GM23248 (cell line): Measurements from ENCODE around the gene ZBTB16. TPM values are rescaled to one million over a fixed set of nuclear protein-coding genes. Genes with fewer than 3 reads are reported as not detected.

Experiments
- DNase-seq: peaks from one replicate; pipeline ENCODE4 v3.0.0-alpha.2; 2015
- H2AFZ ChIP-seq: fragments of 200-600 bp; sonication (generic); 2 replicates; pipeline ENCODE4 v1.6.1; 2016; ENCODE audit warnings: antibody characterized with exemption
- H3F3A ChIP-seq: fragments of 200-600 bp; sonication (generic); 2 replicates; pipeline ENCODE4 v1.6.1; 2016; ENCODE audit warnings: mild to moderate bottlenecking, antibody characterized with exemption, mixed run types; ENCODE audit not compliant: insufficient read depth
- H3K27ac ChIP-seq: fragments of 200-600 bp; sonication (generic); 2 replicates; pipeline ENCODE4 v1.5.1; 2016; ENCODE audit warnings: mild to moderate bottlenecking
- H3K27me3 ChIP-seq: fragments of 200-600 bp; sonication (generic); replicated peaks from 2 replicates; pipeline ENCODE4 v1.6.1; 2016; ENCODE audit warnings: mild to moderate bottlenecking; ENCODE audit not compliant: insufficient read depth
- H3K36me3 ChIP-seq: fragments of 200-600 bp; sonication (generic); 2 replicates; pipeline ENCODE4 v1.6.1; 2016; ENCODE audit warnings: low read depth, mild to moderate bottlenecking
- H3K4me1 ChIP-seq: fragments of 200-600 bp; sonication (generic); 2 replicates; pipeline ENCODE4 v1.6.1; 2016; ENCODE audit warnings: mild to moderate bottlenecking; ENCODE audit not compliant: insufficient read depth
- H3K4me2 ChIP-seq: fragments of 200-600 bp; sonication (generic); one replicate; pipeline ENCODE4 v1.6.1; 2016; ENCODE audit warnings: mild to moderate bottlenecking; ENCODE audit not compliant: unreplicated experiment
- H3K4me3 ChIP-seq: fragments of 200-600 bp; sonication (generic); 2 replicates; pipeline ENCODE4 v1.5.1; 2016; ENCODE audit warnings: mild to moderate bottlenecking
- H3K79me2 ChIP-seq: fragments of 200-600 bp; sonication (generic); 2 replicates; pipeline ENCODE4 v1.6.1; 2016; ENCODE audit warnings: mild to moderate bottlenecking; ENCODE audit not compliant: insufficient read depth
- H3K9ac ChIP-seq: fragments of 200-600 bp; sonication (generic); 2 replicates; pipeline ENCODE4 v1.6.1; 2016; ENCODE audit warnings: mild to moderate bottlenecking
- H3K9me2 ChIP-seq: fragments of 200-600 bp; sonication (generic); 2 replicates; pipeline ENCODE4 v1.6.1; 2016; ENCODE audit warnings: mixed run types, mild to moderate bottlenecking, moderate library complexity; ENCODE audit not compliant: insufficient read depth
- H3K9me3 ChIP-seq: fragments of 200-600 bp; sonication (generic); one replicate; pipeline ENCODE4 v1.6.1; 2017; ENCODE audit warnings: low read depth
- H4K20me1 ChIP-seq: fragments of 200-600 bp; sonication (generic); 2 replicates; pipeline ENCODE4 v1.6.0; 2016; ENCODE audit not compliant: insufficient read depth
- EZH2 ChIP-seq: fragments of 200-600 bp; sonication (generic); IDR thresholded peaks from 2 replicates; pipeline ENCODE4 v1.6.1; 2018; ENCODE audit warnings: antibody characterized with exemption, mild to moderate bottlenecking; ENCODE audit not compliant: insufficient read depth, poor library complexity, severe bottlenecking
- EZH2phosphoT487 ChIP-seq: fragments of 200-600 bp; sonication (generic); IDR thresholded peaks from 2 replicates; pipeline ENCODE4 v1.6.1; 2018; ENCODE audit warnings: antibody characterized with exemption, moderate library complexity, mild to moderate bottlenecking, low read depth; ENCODE audit not compliant: insufficient read depth
- WGBS, 2 experiments: methylation state at CpG; one replicate each; pipeline ENCODE4 v1.1.6; 2015 to 2017; ENCODE audit warnings: low lambda C conversion rate in 2 of 2, low coverage in 1 of 2; ENCODE audit errors: missing lambda C conversion rate in 2 of 2; 5-methylcytosine and 5-hydroxymethylcytosine counted together
- in situ Hi-C: fragments of 300-500 bp; cut with MboI; formaldehyde crosslinking; loops from 2 replicates; pipeline ENCODE4 v1.15.0; 2020
- polyA plus RNA-seq: library from polyadenylated mRNA; unstranded; fragments of >200 nt; fragmentation: Nextera tagmentation; extraction: Ambion mirVana; gene quantifications from 2 replicates; pipeline ENCODE4 v1.2.1, GENCODE V29; 2016
- total RNA-seq: library from RNA; depleted of rRNA; stranded (reverse); fragments of >200 nt; shearing (Covaris generic); gene quantifications from 2 replicates; pipeline ENCODE4 v1.2.3, GENCODE V29; 2014

Gene ZBTB16
- total and polyA plus RNA-seq, 2 experiments from 2014 or later = not detected

- Histone ChIP-seq H3K27ac (no peak overlapping the region), H3K4me3 (no peak overlapping the region), H3K27me3 (no peaks in the 10 kb centered on the region; the same call in 1 of the 2 replicates), H3K36me3 (no peaks in the 10 kb centered on the region), H3K9me2 (no peaks in the 10 kb centered on the region), H3F3A (no peaks in the 10 kb centered on the region), H3K9ac (no peak overlapping the region), H3K4me2 (no peak overlapping the region), H3K79me2 (no peaks in the 10 kb centered on the region), H3K4me1 (no peaks in the 10 kb centered on the region), H2AFZ (no peak overlapping the region), H4K20me1 (no peaks in the 10 kb centered on the region), H3K9me3 (no peaks in the 10 kb centered on the region)
- WGBS, 2 experiments = 77 to 87% methylated on average over 3 of the region's 3 CpGs
- TF ChIP-seq EZH2 (no peak), EZH2phosphoT487 (no peak)
- DNase-seq = no peak
- in situ Hi-C loops = no loop called here
Measured at GRCh38 chr11:114098927-114099326, 39.4 kb downstream of the ZBTB16 start.

- no peak for TF ChIP-seq EZH2
- no peak for TF ChIP-seq EZH2phosphoT487
- no peaks in the 10 kb centered on the region; the same call in 1 of the 2 replicates for H3K27me3 ChIP-seq
- H2AFZ ChIP-seq = no peak overlapping the region
- no peak for DNase-seq
- no peaks in the 10 kb centered on the region for H3K79me2 ChIP-seq
- H3K9ac ChIP-seq = no peak overlapping the region
- in situ Hi-C loops = no loop called here
- no peaks in the 10 kb centered on the region for H3F3A ChIP-seq
- H3K4me3 ChIP-seq = no peak overlapping the region
- no peaks in the 10 kb centered on the region for H3K9me3 ChIP-seq
- H3K27ac ChIP-seq = no peak overlapping the region
- H3K4me1 ChIP-seq = no peaks in the 10 kb centered on the region
- H4K20me1 ChIP-seq = no peaks in the 10 kb centered on the region
- H3K4me2 ChIP-seq = no peak overlapping the region
- 73 to 77% methylated on average over 5 of the region's 5 CpGs for WGBS, 2 experiments
- no peaks in the 10 kb centered on the region for H3K36me3 ChIP-seq
- no peaks in the 10 kb centered on the region for H3K9me2 ChIP-seq
Measured at GRCh38 chr11:114099392-114100178, 40.1 kb downstream of the ZBTB16 start.

- Histone ChIP-seq H3K9me3 (no peaks in the 10 kb centered on the region), H4K20me1 (no peaks in the 10 kb centered on the region), H3K4me1 (no peaks in the 10 kb centered on the region), H3K9me2 (no peaks in the 10 kb centered on the region), H3F3A (no peaks in the 10 kb centered on the region), H3K36me3 (no peaks in the 10 kb centered on the region), H3K4me2 (no peak overlapping the region), H3K9ac (no peak overlapping the region), H3K79me2 (no peaks in the 10 kb centered on the region), H3K27ac (no peak overlapping the region), H3K27me3 (peaks cover 14% of the 10 kb centered on the region), H3K4me3 (no peak overlapping the region), H2AFZ (no peak overlapping the region)
- no peak for TF ChIP-seq EZH2phosphoT487
- TF ChIP-seq EZH2 = no peak
- DNase-seq = no peak
- in situ Hi-C loops = no loop called here
- 76 to 80% methylated on average over 13 of the region's 13 CpGs for WGBS, 2 experiments
Measured at GRCh38 chr11:114102993-114103896, 43.7 kb downstream of the ZBTB16 start.

- Histone ChIP-seq H4K20me1 (no peaks in the 10 kb centered on the region), H3K4me3 (no peak overlapping the region), H3K36me3 (no peaks in the 10 kb centered on the region), H3K4me2 (no peak overlapping the region), H3K27ac (no peak overlapping the region), H3K4me1 (no peaks in the 10 kb centered on the region), H3K9me3 (no peaks in the 10 kb centered on the region), H3K9ac (no peak overlapping the region), H3K79me2 (no peaks in the 10 kb centered on the region), H3K27me3 (peaks cover 28% of the 10 kb centered on the region), H3F3A (no peaks in the 10 kb centered on the region), H3K9me2 (no peaks in the 10 kb centered on the region), H2AFZ (no peak overlapping the region)
- no peak for DNase-seq
- in situ Hi-C loops = no loop called here
- WGBS, 2 experiments = 28 to 33% methylated on average over 3 of the region's 3 CpGs
- TF ChIP-seq EZH2phosphoT487 = no peak
- no peak for TF ChIP-seq EZH2
Measured at GRCh38 chr11:114105611-114106010, 46.1 kb downstream of the ZBTB16 start.
